ENCODE measurements around the gene KCNG1. TPM values are rescaled to one million over a fixed set of nuclear protein-coding genes. Genes with fewer than 3 reads are reported as not detected.

KCNG1 gene
- total RNA-seq, 4 donors from 2014 or later: 0.54 to 2.4 (median 1.6) TPM; not detected in 1

DNA sequence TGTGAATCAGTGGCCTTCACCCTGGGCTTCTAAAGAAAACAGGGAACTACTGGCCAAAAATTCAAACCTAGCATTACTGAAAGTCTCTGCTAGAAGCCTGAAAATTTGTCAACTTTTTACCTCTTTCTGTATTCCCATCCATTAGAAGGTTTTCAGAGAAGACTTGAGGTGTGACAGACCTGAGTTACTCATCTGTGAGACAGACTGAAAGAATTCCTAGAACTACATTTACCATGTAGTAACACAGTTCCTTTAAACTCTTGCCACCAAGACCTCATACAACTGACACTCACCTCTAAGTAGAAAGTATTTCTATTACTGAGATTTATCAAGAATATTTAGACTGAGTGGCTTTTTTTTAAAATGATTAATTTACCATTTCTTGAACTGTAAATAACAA is 69.1 kb downstream of the KCNG1 start:
- TF ChIP-seq, protein P1, sequence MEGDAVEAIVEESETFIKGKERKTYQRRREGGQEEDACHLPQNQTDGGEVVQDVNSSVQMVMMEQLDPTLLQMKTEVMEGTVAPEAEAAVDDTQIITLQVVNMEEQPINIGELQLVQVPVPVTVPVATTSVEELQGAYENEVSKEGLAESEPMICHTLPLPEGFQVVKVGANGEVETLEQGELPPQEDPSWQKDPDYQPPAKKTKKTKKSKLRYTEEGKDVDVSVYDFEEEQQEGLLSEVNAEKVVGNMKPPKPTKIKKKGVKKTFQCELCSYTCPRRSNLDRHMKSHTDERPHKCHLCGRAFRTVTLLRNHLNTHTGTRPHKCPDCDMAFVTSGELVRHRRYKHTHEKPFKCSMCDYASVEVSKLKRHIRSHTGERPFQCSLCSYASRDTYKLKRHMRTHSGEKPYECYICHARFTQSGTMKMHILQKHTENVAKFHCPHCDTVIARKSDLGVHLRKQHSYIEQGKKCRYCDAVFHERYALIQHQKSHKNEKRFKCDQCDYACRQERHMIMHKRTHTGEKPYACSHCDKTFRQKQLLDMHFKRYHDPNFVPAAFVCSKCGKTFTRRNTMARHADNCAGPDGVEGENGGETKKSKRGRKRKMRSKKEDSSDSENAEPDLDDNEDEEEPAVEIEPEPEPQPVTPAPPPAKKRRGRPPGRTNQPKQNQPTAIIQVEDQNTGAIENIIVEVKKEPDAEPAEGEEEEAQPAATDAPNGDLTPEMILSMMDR (IDR thresholded peaks at IDR 0.05): no peak
- TF ChIP-seq POLR2A (IDR thresholded peaks at IDR 0.05): no peak
- no peak for DNase-seq (ENCODE audit: low spot score in 2 of 2)
- H3K4me3 ChIP-seq (ENCODE audit: low read depth, poor library complexity, severe bottlenecking): no peak overlapping the region

More for the DNA sequence above, 69.1 kb downstream of the KCNG1 start:
- intact Hi-C loops (cut with DNase I; ENCODE audit: low total_unique reads): no loop called here

Other genes starting within 250 kb of the KCNG1 start
- 1 to 10 TPM; 1.3 to 7.7 (median 3.5) TPM for gene BCAS4, start 228.0 kb downstream of the KCNG1 start, total RNA-seq
- gene ADNP, start 91.7 kb downstream of the KCNG1 start, total RNA-seq: 10 to 100 TPM; 46.9 to 64.0 (median 53.3) TPM
- 10 to 100 TPM; 38.8 to 79.6 (median 49.7) TPM for gene DPM1, start 64.6 kb downstream of the KCNG1 start, total RNA-seq
- gene MOCS3, start 64.3 kb downstream of the KCNG1 start, total RNA-seq: 1 to 10 TPM; 5.8 to 8.0 (median 6.8) TPM

Data from lower leg skin (tissue), 4 donors.